Choroid plexus epithelial cell (primary cell): Measurements from ENCODE around the gene NTN4.

Experiments used
- DNase-seq: peaks from one replicate; pipeline ENCODE4 v3.0.0-alpha.2; 2010; ENCODE audit warnings: low read depth
- H3K4me3 ChIP-seq: 2 replicates; pipeline ENCODE4 v1.5.1; 2011; ENCODE audit warnings: low read depth, mild to moderate bottlenecking, control low read depth, low read length, moderate library complexity
- TF ChIP-seq, protein P1 (sequence below): conservative IDR thresholded peaks from 2 replicates; pipeline ENCODE4 v1.5.1; 2011; ENCODE audit warnings: low read depth, mild to moderate bottlenecking, control low read depth, inconsistent platforms, low read length, moderate library complexity

NTN4 gene

GRCh38 chr12:95720146-95720545 lies 70.4 kb downstream of the NTN4 start:
- DNase-seq = no peak
- H3K4me3 ChIP-seq = no peak overlapping the region
- TF ChIP-seq, protein P1, sequence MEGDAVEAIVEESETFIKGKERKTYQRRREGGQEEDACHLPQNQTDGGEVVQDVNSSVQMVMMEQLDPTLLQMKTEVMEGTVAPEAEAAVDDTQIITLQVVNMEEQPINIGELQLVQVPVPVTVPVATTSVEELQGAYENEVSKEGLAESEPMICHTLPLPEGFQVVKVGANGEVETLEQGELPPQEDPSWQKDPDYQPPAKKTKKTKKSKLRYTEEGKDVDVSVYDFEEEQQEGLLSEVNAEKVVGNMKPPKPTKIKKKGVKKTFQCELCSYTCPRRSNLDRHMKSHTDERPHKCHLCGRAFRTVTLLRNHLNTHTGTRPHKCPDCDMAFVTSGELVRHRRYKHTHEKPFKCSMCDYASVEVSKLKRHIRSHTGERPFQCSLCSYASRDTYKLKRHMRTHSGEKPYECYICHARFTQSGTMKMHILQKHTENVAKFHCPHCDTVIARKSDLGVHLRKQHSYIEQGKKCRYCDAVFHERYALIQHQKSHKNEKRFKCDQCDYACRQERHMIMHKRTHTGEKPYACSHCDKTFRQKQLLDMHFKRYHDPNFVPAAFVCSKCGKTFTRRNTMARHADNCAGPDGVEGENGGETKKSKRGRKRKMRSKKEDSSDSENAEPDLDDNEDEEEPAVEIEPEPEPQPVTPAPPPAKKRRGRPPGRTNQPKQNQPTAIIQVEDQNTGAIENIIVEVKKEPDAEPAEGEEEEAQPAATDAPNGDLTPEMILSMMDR = no peak

- TF ChIP-seq, protein P1 = no peak
- no peak overlapping the region for H3K4me3 ChIP-seq
- DNase-seq = no peak
These were observed 71.8 kb downstream of the NTN4 start for GRCh38 chr12:95718772-95719171.

- DNase-seq = no peak
- TF ChIP-seq, protein P1 = no peak
- no peak overlapping the region for H3K4me3 ChIP-seq
These were observed 72.5 kb downstream of the NTN4 start for GRCh38 chr12:95718006-95718431.

DNA sequence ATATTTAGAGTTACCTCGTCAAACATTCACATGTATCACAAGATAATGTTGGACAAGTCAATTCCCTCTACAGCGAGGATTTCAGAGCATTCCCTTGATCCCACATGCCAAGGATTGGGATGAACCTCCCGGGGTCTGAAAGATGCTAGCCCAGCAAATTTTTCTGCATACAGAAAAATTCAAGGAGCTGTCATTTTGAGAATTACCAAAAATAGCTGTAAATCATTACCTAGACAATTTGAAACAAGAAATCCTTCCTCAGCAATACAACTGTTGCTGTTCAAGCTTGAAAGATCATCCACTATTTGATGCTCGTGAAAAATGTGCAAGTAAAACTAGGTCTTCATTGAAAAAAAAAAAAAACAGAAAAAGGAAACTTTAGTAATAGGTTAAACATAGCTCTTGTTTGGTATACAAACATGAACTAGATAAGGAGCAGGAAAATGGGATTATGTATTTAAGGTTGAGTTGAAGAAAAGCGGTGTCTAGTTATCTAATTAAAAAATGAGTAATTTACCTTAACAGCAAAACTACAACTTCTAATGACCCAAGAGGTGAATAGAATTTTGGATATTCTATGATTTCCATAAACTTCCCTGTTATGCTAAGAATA lies 73.1 kb downstream of the NTN4 start:
- no peak for DNase-seq
- H3K4me3 ChIP-seq = no peak overlapping the region
- TF ChIP-seq, protein P1 = no peak

- H3K4me3 ChIP-seq = no peak overlapping the region
- DNase-seq = no peak
- TF ChIP-seq, protein P1 = no peak
These were observed 75.4 kb downstream of the NTN4 start for GRCh38 chr12:95715177-95715576.

GRCh38 chr12:95712269-95712668 lies 78.3 kb downstream of the NTN4 start:
- TF ChIP-seq, protein P1 = no peak
- no peak for DNase-seq

DNA sequence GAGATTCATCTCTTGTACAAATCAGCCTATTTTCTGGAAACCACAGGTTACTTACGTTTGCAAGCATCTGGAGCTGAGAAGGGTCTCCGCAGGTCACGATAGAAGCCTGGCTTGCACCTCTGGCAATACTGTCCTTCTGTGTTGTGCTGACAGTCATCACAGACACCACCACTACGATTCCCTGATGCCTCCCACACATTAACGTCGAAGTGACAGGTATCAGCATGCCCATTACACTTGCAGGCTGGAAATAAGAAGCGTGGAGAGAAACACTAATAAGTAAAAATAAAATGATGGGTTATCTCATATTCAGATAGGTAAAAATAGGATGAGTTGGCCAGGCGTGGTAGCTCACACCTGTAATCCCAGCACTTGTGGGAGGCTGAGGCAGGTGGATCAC lies 80.2 kb downstream of the NTN4 start:
- no peak overlapping the region for H3K4me3 ChIP-seq
- no peak for DNase-seq
- TF ChIP-seq, protein P1 = no peak

More at GRCh38 chr12:95712269-95712668, 78.3 kb downstream of the NTN4 start:
- no peak overlapping the region for H3K4me3 ChIP-seq
